ENCODE results near the gene ATP1B4.
A peak's percentile ranks its signal among the peaks of the same experiment; 100 is the strongest.

The ATP1B4 gene

DNA sequence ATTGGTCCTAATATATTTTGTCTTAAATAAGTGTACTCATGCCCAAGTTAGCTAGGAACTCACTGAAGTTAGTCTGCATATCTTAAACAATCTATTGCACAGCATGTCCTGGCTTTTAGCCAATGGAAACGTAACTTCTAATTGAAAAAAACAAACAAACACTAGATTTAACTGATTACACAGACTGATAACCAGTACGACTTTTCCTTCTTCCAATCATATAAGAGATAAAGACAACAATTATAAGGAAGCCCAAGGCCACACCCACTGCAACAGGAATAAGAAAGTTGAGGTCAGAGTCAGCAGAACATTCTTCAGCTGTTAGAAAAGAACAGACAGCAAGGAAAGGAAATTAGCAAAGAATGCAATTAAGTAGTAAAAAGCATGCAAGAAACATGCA, 66.4 kb downstream of the ATP1B4 start:
- TF ChIP-seq, protein P1, sequence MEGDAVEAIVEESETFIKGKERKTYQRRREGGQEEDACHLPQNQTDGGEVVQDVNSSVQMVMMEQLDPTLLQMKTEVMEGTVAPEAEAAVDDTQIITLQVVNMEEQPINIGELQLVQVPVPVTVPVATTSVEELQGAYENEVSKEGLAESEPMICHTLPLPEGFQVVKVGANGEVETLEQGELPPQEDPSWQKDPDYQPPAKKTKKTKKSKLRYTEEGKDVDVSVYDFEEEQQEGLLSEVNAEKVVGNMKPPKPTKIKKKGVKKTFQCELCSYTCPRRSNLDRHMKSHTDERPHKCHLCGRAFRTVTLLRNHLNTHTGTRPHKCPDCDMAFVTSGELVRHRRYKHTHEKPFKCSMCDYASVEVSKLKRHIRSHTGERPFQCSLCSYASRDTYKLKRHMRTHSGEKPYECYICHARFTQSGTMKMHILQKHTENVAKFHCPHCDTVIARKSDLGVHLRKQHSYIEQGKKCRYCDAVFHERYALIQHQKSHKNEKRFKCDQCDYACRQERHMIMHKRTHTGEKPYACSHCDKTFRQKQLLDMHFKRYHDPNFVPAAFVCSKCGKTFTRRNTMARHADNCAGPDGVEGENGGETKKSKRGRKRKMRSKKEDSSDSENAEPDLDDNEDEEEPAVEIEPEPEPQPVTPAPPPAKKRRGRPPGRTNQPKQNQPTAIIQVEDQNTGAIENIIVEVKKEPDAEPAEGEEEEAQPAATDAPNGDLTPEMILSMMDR (IDR thresholded peaks at IDR 0.05; ENCODE audit: insufficient read depth, low read depth, low read length, missing control alignments), result no peak
- no peak for DNase-seq (ENCODE audit: low read depth)
- H3K4me3 ChIP-seq (ENCODE audit: low read depth, low read length), result no peak overlapping the region

DNA sequence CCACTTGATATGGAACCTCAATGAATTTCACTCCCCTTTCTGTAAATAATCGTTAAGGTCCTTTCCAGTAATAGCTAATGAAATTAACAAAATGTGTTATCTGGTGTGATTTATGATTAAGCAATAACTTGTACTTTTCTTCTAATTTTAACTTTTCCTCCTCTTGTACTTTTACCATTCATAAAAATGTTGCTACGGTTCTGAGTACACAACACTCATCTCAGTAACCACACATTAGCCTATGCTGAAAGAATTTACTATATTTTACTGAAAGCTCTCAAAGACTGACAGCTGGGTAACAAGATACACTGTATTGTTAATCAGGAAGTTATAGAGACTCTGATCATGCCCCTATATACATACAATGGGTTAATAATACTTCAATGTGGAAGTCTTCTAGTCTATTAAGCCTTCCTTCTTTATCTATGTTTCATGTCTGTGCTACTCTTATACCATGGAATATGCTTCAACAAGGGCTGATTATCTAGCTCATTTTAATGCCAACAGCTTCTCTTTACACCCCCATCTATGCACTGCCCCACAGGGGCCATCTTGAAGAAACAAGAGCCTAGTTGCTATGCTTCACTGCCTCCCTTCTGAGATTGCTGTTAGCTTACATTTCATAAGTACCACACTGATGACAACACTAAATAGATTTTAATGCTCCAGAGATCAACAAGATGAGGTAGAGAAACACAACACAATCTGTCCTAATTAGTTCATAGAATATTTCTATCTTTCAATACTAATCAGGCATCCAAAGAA, 68.1 kb downstream of the ATP1B4 start:
- TF ChIP-seq, protein P1 (IDR thresholded peaks at IDR 0.05; ENCODE audit: insufficient read depth, low read depth, low read length, missing control alignments), result no peak
- no peak overlapping the region for H3K4me3 ChIP-seq (ENCODE audit: low read depth, low read length)
- peak; percentile 1 for DNase-seq (ENCODE audit: low read depth)
